HG03354 (cell line): ENCODE data around the gene PAX5.
A peak's percentile ranks its signal among the peaks of the same experiment; 100 is the strongest.

Experiments
- ATAC-seq: cut with Tn5 transposase; IDR thresholded peaks from one replicate; pipeline ENCODE4 v1.9.1; 2021; ENCODE audit warnings: mild to moderate bottlenecking; ENCODE audit not compliant: unreplicated experiment, poor library complexity, severe bottlenecking

The PAX5 gene

GRCh38 chr9:36848946-36849345 is 185.1 kb downstream of the PAX5 start:
- no peak for ATAC-seq

GRCh38 chr9:36847781-36848673 is 186.0 kb downstream of the PAX5 start:
- no peak for ATAC-seq

DNA sequence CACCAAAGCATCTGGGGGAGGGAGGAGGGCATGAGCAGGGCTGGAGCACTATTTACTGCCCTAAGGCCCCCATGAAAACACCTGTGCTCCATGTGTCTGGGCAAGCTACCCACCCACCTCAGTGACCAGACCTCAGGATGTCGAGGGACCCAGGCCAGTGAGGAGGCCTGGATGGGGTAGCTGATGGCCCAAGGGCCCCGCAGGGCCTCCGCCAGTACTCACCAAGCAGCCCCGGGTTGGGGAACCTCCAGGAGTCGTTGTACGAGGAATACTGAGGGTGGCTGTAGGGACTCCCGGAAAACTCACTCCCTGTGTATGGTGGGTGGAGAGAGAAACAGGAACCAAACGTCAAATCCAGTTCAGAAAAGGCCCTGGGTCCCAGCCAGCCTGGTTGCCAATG is 187.4 kb downstream of the PAX5 start:
- no peak for ATAC-seq

- no peak for ATAC-seq
Measured at GRCh38 chr9:36845844-36846243, 188.2 kb downstream of the PAX5 start.

GRCh38 chr9:36844961-36845360 is 189.1 kb downstream of the PAX5 start:
- ATAC-seq, result no peak

DNA sequence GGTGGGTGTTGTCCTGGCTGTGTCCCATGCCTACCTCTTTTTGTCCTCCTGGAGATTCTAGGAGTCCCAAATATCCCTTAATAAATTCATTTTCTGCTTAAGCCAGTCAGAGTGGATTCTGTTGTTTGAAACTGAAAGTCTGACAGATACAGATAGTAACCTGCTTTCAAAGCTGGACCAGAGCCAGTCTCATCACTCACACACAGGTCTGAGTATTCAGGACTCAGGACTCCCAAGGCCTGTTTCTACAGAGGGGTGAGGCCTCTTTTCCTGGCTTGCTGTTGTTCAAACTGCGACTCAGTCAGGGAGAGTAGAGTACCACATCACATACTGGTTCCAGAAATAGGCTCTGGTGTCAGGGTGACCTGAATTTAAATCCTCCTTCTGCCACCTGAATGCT is 190.1 kb downstream of the PAX5 start:
- no peak for ATAC-seq

- no peak for ATAC-seq
Measured at GRCh38 chr9:36842560-36843530, 191.2 kb downstream of the PAX5 start.

DNA sequence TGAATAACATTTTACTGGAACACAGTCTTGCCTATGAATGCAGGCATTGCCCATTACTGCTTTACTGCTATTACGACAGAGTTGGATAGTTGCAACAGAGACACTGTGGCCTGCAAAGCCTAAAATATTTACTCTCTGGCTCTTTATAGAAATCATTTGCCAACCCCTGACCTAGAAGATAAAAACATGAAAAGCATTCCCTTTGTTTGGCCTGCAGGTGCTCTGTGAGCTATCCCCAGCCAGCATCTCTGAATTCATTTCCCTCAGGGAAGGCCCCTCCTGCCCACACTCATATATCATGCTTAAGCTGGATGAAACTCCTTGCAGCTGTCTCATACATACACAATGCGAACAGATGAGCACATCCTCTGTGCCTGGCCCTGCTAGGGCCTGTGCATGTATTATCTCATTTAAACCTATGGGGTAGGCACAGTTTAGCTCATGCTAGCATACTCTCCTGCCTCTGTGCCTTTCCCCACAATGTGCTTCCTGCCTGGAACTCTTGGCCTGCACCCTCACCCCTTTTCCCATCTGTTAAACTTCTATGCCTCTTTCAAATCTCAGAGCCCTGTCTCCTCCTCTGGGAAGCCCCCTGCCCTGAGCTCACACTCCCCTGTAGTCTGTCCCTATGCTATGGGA is 193.1 kb downstream of the PAX5 start:
- ATAC-seq, result no peak

- no peak for ATAC-seq
Measured at GRCh38 chr9:36839131-36839885, 194.8 kb downstream of the PAX5 start.

GRCh38 chr9:36837431-36838405 is 196.3 kb downstream of the PAX5 start:
- ATAC-seq, result no peak

GRCh38 chr9:36836486-36836885 is 197.6 kb downstream of the PAX5 start:
- no peak for ATAC-seq

DNA sequence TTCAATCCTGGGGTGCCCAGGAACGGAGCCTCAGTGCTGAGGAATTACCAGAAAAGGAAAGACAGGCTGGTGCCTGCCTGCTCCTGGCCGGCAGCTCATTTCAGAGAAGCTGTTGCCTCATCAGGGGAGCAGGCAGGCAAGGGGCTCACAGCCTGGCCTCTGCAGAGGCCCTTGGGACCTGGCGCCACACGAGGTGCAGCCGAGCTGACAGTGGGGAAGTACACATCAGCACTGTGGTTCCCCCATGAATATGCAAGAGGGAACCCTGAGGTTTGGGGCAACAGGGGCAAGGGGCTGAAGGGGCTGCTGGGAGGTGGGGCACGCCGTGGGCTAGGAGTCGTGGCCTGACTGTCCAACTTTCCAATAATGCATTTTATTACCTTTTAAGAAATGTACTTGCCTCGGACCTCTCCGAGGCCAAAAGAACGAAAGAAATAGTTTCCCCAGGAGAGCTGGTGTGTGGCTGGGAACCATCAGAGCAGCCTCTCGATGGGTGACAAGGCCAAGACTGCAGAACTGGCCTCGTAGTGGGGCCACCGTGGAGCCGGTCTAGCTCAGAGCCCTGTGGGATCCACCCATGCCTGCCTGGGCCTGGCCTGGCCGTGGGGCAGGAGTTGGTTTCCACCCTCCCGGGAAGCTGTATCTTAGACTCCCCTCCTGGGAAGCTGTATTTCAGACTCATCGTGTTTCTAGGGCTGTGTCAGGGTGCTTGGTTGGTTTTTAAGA is 198.6 kb downstream of the PAX5 start:
- peak; percentile 41 for ATAC-seq

DNA sequence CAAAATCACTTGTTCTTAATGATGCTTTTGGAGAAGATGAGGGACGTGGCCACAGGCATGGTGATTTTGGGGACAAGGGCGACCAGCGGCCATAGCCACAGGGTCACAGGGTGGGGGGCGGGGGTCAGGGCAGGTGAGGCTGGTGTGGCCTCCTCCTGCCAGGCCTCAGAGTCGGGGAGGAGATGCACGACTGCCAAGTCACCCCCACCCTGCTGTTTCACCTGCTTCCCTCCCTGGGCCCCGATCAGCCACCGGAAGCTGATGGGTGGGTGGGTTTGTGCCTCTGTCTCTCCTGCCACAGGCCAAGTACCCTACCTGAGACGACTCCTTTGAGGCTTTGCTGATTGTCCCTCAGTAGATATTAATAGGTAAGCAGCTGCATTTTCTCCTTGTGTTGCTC is 199.3 kb downstream of the PAX5 start:
- no peak for ATAC-seq

GRCh38 chr9:36833954-36834353 is 200.1 kb downstream of the PAX5 start:
- ATAC-seq, result no peak

- no peak for ATAC-seq
Measured at GRCh38 chr9:36832164-36832795, 201.8 kb downstream of the PAX5 start.

DNA sequence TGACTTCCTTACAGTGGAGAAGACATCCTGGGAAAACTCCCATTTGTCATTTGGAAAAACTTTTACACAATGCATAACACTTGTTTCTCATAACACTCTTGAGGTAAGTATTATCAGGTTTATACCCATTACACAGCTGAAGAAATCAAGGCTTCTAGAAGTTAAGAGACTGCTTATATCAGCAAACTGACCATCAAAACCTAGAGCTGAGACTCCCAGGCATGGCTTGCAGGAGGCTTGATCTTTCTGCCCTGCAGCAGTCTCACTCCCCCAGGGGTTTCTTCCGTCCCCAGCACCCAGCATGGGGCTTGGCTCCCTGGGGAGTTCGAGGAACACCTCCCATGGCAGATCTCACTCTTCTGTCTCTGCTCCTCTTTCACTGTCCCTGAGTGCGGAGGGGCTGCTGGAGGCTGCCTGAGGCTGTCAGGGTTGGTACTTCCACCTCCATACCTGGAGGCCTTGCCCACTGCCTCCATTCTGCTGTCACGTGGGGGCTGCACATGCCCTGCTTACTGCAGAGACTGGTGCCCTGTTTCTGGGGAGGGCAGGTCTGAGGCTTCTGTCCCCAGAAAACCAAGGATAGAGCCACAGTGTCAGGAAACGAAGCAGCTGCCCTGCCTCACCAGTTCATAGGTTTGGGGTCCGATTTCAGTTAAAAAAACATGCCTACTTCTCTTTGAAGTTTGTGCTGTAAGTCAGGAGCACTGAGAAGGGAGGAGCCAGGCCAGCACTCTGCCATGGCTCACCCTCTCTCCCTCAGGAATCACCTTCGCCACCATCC is 202.5 kb downstream of the PAX5 start:
- no peak for ATAC-seq

DNA sequence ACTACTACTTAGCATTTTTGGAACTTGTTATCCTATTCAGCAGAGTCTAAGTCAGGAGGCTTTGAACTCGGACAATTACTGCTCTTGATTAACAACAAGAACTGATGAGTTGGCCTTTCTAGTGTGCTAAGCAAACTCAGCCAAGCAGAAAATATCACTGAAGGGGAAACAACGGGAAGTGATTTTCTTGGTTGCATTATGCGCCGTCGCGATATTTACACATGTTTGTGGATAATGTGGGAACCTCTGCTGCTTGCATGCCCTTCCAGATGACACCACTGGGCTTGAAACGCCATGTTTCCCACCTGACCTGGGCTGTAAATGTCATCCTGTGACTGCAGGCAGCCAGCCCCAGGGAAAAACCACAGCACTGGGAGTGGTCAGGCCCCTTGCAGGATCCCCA is 205.5 kb downstream of the PAX5 start:
- no peak for ATAC-seq
